H9 (cell line): ENCODE data around the gene CCDC85B. TPM values are rescaled to one million over a fixed set of nuclear protein-coding genes. Genes with fewer than 3 reads are reported as not detected.

ENCODE experiments used
- DNase-seq: peaks from one replicate; pipeline ENCODE4 v3.0.0-alpha.2; 2017
- H2AFZ ChIP-seq: one replicate; pipeline ENCODE4 v1.6.1; 2013; ENCODE audit warnings: mild to moderate bottlenecking, low read length, control low read depth, moderate library complexity
- H2AK5ac ChIP-seq: 2 replicates; pipeline ENCODE4 v1.6.1; 2013; ENCODE audit warnings: low read length, control low read depth, mixed read lengths; ENCODE audit not compliant: insufficient read length
- H2BK120ac ChIP-seq: one replicate; pipeline ENCODE4 v1.6.1; 2013; ENCODE audit warnings: low read depth, mild to moderate bottlenecking, low read length, control low read depth, inconsistent platforms; ENCODE audit not compliant: poor library complexity, severe bottlenecking
- H2BK12ac ChIP-seq: 2 replicates; pipeline ENCODE4 v1.6.1; 2013; ENCODE audit warnings: low read length, control low read depth, mixed read lengths, low read depth; ENCODE audit not compliant: insufficient read length
- H2BK15ac ChIP-seq: 2 replicates; pipeline ENCODE4 v1.6.1; 2013; ENCODE audit warnings: low read depth, low read length, control low read depth
- H2BK20ac ChIP-seq: one replicate; pipeline ENCODE4 v1.6.1; 2013; ENCODE audit warnings: low read depth, mild to moderate bottlenecking, low read length, control low read depth, inconsistent platforms; ENCODE audit not compliant: poor library complexity, severe bottlenecking
- H2BK5ac ChIP-seq: 2 replicates; pipeline ENCODE4 v1.6.1; 2013; ENCODE audit warnings: low read length, control low read depth, mixed read lengths; ENCODE audit not compliant: insufficient read length
- H3K14ac ChIP-seq: 2 replicates; pipeline ENCODE4 v1.6.1; 2013; ENCODE audit warnings: low read length, control low read depth; ENCODE audit not compliant: insufficient read depth
- H3K18ac ChIP-seq: 2 replicates; pipeline ENCODE4 v1.6.1; 2013; ENCODE audit warnings: low read depth, mild to moderate bottlenecking, mixed read lengths, low read length, control low read depth; ENCODE audit not compliant: insufficient read length
- H3K23ac ChIP-seq: 2 replicates; pipeline ENCODE4 v1.6.1; 2013; ENCODE audit warnings: low read length, control low read depth, mixed read lengths, low read depth; ENCODE audit not compliant: insufficient read length
- H3K23me2 ChIP-seq: 2 replicates; pipeline ENCODE4 v1.6.1; 2013; ENCODE audit warnings: low read depth, mild to moderate bottlenecking, mixed read lengths, low read length, control low read depth; ENCODE audit not compliant: insufficient read length, poor library complexity, severe bottlenecking
- H3K27ac ChIP-seq: 2 replicates; pipeline ENCODE4 v1.5.1; 2013; ENCODE audit warnings: low read length, control low read depth, mixed read lengths, low read depth; ENCODE audit not compliant: insufficient read length
- H3K27me3 ChIP-seq: 2 replicates; pipeline ENCODE4 v1.6.1; 2013; ENCODE audit warnings: low read length, control low read depth, inconsistent platforms; ENCODE audit not compliant: insufficient read depth
- H3K4ac ChIP-seq: 2 replicates; pipeline ENCODE4 v1.6.1; 2013; ENCODE audit warnings: low read depth, mild to moderate bottlenecking, control low read depth, inconsistent platforms, low read length, moderate library complexity
- H3K4me1 ChIP-seq: 2 replicates; pipeline ENCODE4 v1.6.1; 2013; ENCODE audit warnings: low read length, control low read depth, inconsistent platforms; ENCODE audit not compliant: insufficient read depth
- H3K4me2 ChIP-seq: 2 replicates; pipeline ENCODE4 v1.6.1; 2013; ENCODE audit warnings: low read length, control low read depth, mixed read lengths; ENCODE audit not compliant: insufficient read length, insufficient read depth
- H3K56ac ChIP-seq: 2 replicates; pipeline ENCODE4 v1.6.1; 2013; ENCODE audit warnings: low read depth, mild to moderate bottlenecking, mixed read lengths, low read length, control low read depth; ENCODE audit not compliant: insufficient read length
- H3K79me1 ChIP-seq: 2 replicates; pipeline ENCODE4 v1.6.1; 2013; ENCODE audit warnings: low read depth, mild to moderate bottlenecking, moderate library complexity, low read length, control low read depth, inconsistent platforms; ENCODE audit not compliant: insufficient read depth, poor library complexity, severe bottlenecking
- H3K79me2 ChIP-seq: 2 replicates; pipeline ENCODE4 v1.6.1; 2013; ENCODE audit warnings: low read length, control low read depth, inconsistent platforms; ENCODE audit not compliant: insufficient read depth
- H3K9ac ChIP-seq: 2 replicates; pipeline ENCODE4 v1.6.1; 2013; ENCODE audit warnings: low read length, control low read depth, mixed read lengths; ENCODE audit not compliant: insufficient read length; ENCODE audit errors: extremely low read depth
- H3K9me3 ChIP-seq: one replicate; pipeline ENCODE4 v1.6.1; 2013; ENCODE audit warnings: low read depth, low read length, inconsistent platforms; ENCODE audit not compliant: control insufficient read depth
- H3T11ph ChIP-seq: one replicate; pipeline ENCODE4 v1.6.1; 2013; ENCODE audit warnings: mild to moderate bottlenecking, low read length, control low read depth, inconsistent platforms
- H4K20me1 ChIP-seq: one replicate; pipeline ENCODE4 v1.6.1; 2013; ENCODE audit not compliant: control insufficient read depth, insufficient read length, insufficient read depth
- H4K5ac ChIP-seq: 2 replicates; pipeline ENCODE4 v1.6.1; 2013; ENCODE audit warnings: low read depth, mild to moderate bottlenecking, mixed read lengths, low read length, control low read depth; ENCODE audit not compliant: insufficient read length
- H4K8ac ChIP-seq: replicated peaks from 2 replicates; pipeline ENCODE4 v1.6.1; 2013; ENCODE audit warnings: low read length, control low read depth, mixed read lengths, low read depth; ENCODE audit not compliant: insufficient read length
- H4K91ac ChIP-seq: 2 replicates; pipeline ENCODE4 v1.6.1; 2013; ENCODE audit warnings: low read depth, mild to moderate bottlenecking, moderate library complexity, mixed read lengths, low read length, control low read depth; ENCODE audit not compliant: insufficient read length
- H3K27ac Mint-ChIP-seq, 3 experiments: 2 replicates in 2 of 3; 3 replicates in 1 of 3; pipeline ENCODE4 v1.8.0; 2020 to 2021; ENCODE audit warnings: mixed read lengths in 3 of 3, mild to moderate bottlenecking in 1 of 3, moderate library complexity in 1 of 3
- H3K27me3 Mint-ChIP-seq: 2 replicates; pipeline ENCODE4 v1.8.0; 2021; ENCODE audit warnings: low read depth, mild to moderate bottlenecking, moderate library complexity, mixed read lengths
- H3K36me3 Mint-ChIP-seq, 3 experiments: 2 replicates in 2 of 3; 3 replicates in 1 of 3; pipeline ENCODE4 v1.8.0; 2020 to 2021; ENCODE audit warnings: low read depth in 3 of 3, mixed read lengths in 3 of 3; ENCODE audit not compliant: insufficient read depth in 1 of 3
- H3K4me1 Mint-ChIP-seq, 2 experiments: 2 replicates each; pipeline ENCODE4 v1.8.0; 2020; ENCODE audit warnings: mixed read lengths in 2 of 2
- H3K4me3 Mint-ChIP-seq, 2 experiments: 2 replicates in 1 of 2; 3 replicates in 1 of 2; pipeline ENCODE4 v1.8.0; 2020 to 2021; ENCODE audit warnings: mild to moderate bottlenecking in 2 of 2, mixed read lengths in 2 of 2, moderate library complexity in 1 of 2
- H3K9me3 Mint-ChIP-seq, 2 experiments: 2 replicates in 1 of 2; 3 replicates in 1 of 2; pipeline ENCODE4 v1.8.0; 2020; ENCODE audit warnings: mild to moderate bottlenecking in 2 of 2, mixed read lengths in 2 of 2, moderate library complexity in 1 of 2
- CTCF ChIP-seq: fragments of 200-600 bp; sonication (generic); conservative IDR thresholded peaks from 3 replicates; pipeline ENCODE4 v1.8.0; 2021; ENCODE audit warnings: antibody characterized with exemption, mild to moderate bottlenecking
- WGBS: extraction: QIAGEN DNeasy Blood & Tissue Kit; methylation state at CpG from one replicate; pipeline ENCODE4 v1.1.7; 2013; ENCODE audit warnings: missing lambda C conversion rate, low lambda C conversion rate, mixed read lengths; ENCODE audit not compliant: insufficient read length; ENCODE audit errors: extremely low coverage; 5-methylcytosine and 5-hydroxymethylcytosine counted together
- total RNA-seq: library from RNA; stranded (reverse); gene quantifications from 2 replicates; pipeline ENCODE4 v1.2.1, GENCODE V29; 2021

Gene CCDC85B
- total RNA-seq, 1 experiment from 2014 or later, result 23.3 TPM

GRCh38 chr11:65844231-65844872, 46.1 kb upstream of the CCDC85B start:
- Histone ChIP-seq H3K23me2 (no peaks in the 10 kb centered on the region), H3K18ac (no peak overlapping the region), H4K91ac (no peak overlapping the region), H2BK15ac (no peak overlapping the region), H4K20me1 (no peaks in the 10 kb centered on the region), H2AK5ac (no peak overlapping the region), H3K4me1 (no peaks in the 10 kb centered on the region), H4K8ac (no peak overlapping the region), H2AFZ (no peak overlapping the region), H2BK120ac (no peak overlapping the region), H3K79me1 (no peaks in the 10 kb centered on the region), H3K27ac (no peak overlapping the region), H3K79me2 (no peaks in the 10 kb centered on the region), H3K56ac (no peak overlapping the region), H4K5ac (no peak overlapping the region), H2BK20ac (no peak overlapping the region), H3K9ac (no peak overlapping the region), H3T11ph (no peak overlapping the region), H3K23ac (no peak overlapping the region), H2BK5ac (no peak overlapping the region), H3K27me3 (no peaks in the 10 kb centered on the region), H2BK12ac (no peak overlapping the region), H3K14ac (no peak overlapping the region), H3K9me3 (no peaks in the 10 kb centered on the region), H3K4ac (no peak overlapping the region), H3K4me2 (no peak overlapping the region)
- Mint-ChIP-seq H3K27me3 (peaks cover 14% of the 10 kb centered on the region), H3K36me3 (no peaks in the 10 kb centered on the region), H3K27ac (no peak overlapping the region), H3K9me3 (no peaks in the 10 kb centered on the region), H3K4me3 (no peak overlapping the region), H3K4me1 (peaks cover 3 to 4% of the 10 kb centered on the region in 2 experiments; a peak in 2 of 4 replicates)
- no CpG with 5 or more reads among the region's 10 CpGs for WGBS
- no peak for TF ChIP-seq CTCF
- no peak for DNase-seq
